Thyroid gland (tissue), 4 donors: Measurements from ENCODE around the gene TMC2. TPM values are rescaled to one million over a fixed set of nuclear protein-coding genes. Genes with fewer than 3 reads are reported as not detected.
A peak's percentile ranks its signal among the peaks of the same experiment; 100 is the strongest.

Source experiments
- DNase-seq, 2 donors: peaks; one replicate each; pipeline ENCODE4 v3.0.0-alpha.2; 2019
- H3K27ac ChIP-seq, 3 donors: fragments of 200-600 bp; sonication (generic); 1 replicate in 2 of 3; 2 replicates in 1 of 3; pipeline ENCODE4 v1.5.1; 2016 to 2019; ENCODE audit warnings: mild to moderate bottlenecking in 1 of 3, moderate library complexity in 1 of 3
- H3K27me3 ChIP-seq: fragments of 200-600 bp; sonication (generic); one replicate; pipeline ENCODE4 v1.5.1; 2019
- H3K36me3 ChIP-seq, 2 donors: fragments of 200-600 bp; sonication (generic); one replicate each; pipeline ENCODE4 v1.5.1; 2016 to 2019
- H3K4me1 ChIP-seq, 2 donors: fragments of 200-600 bp; sonication (generic); one replicate each; pipeline ENCODE4 v1.5.1; 2017 to 2019
- H3K4me3 ChIP-seq, 3 donors: fragments of 200-600 bp; sonication (generic); replicated peaks in 1 of 3; 1 replicate in 2 of 3; 2 replicates in 1 of 3; pipeline ENCODE4 v1.5.1; 2016; ENCODE audit warnings: mild to moderate bottlenecking in 1 of 3
- H3K9me3 ChIP-seq: fragments of 200-600 bp; sonication (generic); one replicate; pipeline ENCODE4 v1.5.1; 2017
- POLR2A ChIP-seq, 2 donors: fragments of 450-650 bp; IDR thresholded peaks; one replicate each; pipeline ENCODE4 v1.6.1; 2017; ENCODE audit warnings: antibody characterized with exemption in 2 of 2, mild to moderate bottlenecking in 2 of 2, moderate library complexity in 1 of 2
- WGBS, 2 donors: methylation state at CpG; one replicate each; pipeline ENCODE4 v1.1.5; 2017; 5-methylcytosine and 5-hydroxymethylcytosine counted together
- intact Hi-C: fragments of 100-400 bp; cut with DNase I; formaldehyde crosslinking; loops from one replicate; pipeline ENCODE4 v1.15.1; 2023
- total RNA-seq, 4 donors: library from RNA; depleted of rRNA; stranded (reverse); fragments of >200 nt; gene quantifications; one replicate each; pipeline ENCODE4 v1.2.3, GENCODE V29; 2016
- TF ChIP-seq, protein P1 (sequence below), 6 experiments: fragments of 200-600 bp in 3 of 6; fragments of 450-650 bp in 3 of 6; sonication (generic) in 3 of 6; IDR thresholded peaks; one replicate each; pipeline ENCODE4 v1.5.1; 2016 to 2019; ENCODE audit warnings: antibody characterized with exemption in 6 of 6, mild to moderate bottlenecking in 2 of 6, inconsistent platforms in 1 of 6, moderate library complexity in 1 of 6

TMC2 gene
- total RNA-seq, 4 donors from 2014 or later: 0.11 TPM; not detected in 3

DNA sequence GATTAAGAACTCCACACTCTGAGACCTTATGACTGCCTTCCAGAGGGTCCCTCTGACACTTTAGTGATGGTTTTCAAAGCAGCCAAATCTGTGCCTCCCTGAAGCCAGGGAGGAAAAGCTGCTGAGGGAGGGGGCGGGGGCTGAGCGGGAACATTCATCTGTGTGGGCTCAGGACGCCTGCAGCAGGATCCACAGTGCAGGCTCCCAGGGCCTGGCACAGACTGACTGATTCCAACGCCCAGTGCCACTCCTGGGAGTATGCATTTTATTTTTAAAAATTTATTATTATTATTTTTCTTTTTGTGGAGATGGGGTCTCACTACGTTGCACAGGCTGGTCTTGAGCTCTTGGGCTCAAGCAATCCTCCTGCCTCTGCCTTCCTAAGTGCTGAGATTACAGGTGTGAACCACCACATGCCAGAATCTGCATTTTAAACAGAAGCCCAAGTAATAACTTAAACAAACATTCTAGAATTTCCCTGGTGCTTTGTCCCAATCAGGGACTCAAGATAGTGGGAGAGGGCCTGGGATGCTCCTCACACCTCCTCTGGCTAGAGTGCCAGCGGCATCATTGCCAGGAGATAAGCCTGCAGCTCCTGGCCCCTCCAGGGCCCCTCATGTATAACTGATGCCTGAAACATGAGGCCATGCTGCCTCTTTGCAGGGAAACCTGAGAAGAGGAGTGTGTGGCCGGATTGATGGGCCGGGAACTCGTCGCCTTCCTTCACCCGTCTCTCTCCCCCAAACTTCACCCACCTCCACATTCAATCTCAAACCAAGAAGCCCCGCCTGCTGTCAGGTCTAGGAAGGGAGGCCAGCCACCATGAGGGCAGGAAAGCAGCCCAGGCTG lies 438 bp upstream of the TMC2 start:
- TF ChIP-seq, protein P1, sequence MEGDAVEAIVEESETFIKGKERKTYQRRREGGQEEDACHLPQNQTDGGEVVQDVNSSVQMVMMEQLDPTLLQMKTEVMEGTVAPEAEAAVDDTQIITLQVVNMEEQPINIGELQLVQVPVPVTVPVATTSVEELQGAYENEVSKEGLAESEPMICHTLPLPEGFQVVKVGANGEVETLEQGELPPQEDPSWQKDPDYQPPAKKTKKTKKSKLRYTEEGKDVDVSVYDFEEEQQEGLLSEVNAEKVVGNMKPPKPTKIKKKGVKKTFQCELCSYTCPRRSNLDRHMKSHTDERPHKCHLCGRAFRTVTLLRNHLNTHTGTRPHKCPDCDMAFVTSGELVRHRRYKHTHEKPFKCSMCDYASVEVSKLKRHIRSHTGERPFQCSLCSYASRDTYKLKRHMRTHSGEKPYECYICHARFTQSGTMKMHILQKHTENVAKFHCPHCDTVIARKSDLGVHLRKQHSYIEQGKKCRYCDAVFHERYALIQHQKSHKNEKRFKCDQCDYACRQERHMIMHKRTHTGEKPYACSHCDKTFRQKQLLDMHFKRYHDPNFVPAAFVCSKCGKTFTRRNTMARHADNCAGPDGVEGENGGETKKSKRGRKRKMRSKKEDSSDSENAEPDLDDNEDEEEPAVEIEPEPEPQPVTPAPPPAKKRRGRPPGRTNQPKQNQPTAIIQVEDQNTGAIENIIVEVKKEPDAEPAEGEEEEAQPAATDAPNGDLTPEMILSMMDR (IDR thresholded peaks at IDR 0.05): no peak
- TF ChIP-seq POLR2A (IDR thresholded peaks at IDR 0.05): no peak
- no peaks in the 10 kb centered on the region for H3K36me3 ChIP-seq
- H3K4me1 ChIP-seq: peaks cover 0 to 6% of the 10 kb centered on the region in 2 donors
- H3K9me3 ChIP-seq: no peaks in the 10 kb centered on the region
- 73 to 74% methylated on average over 12 of the region's 12 CpGs for whole genome bisulfite sequencing, 2 donors
- no peaks in the 10 kb centered on the region for H3K27me3 ChIP-seq
- no peak overlapping the region for H3K27ac ChIP-seq
- DNase-seq: no peak
- intact Hi-C loops: no loop called here
- no peak overlapping the region for H3K4me3 ChIP-seq

DNA sequence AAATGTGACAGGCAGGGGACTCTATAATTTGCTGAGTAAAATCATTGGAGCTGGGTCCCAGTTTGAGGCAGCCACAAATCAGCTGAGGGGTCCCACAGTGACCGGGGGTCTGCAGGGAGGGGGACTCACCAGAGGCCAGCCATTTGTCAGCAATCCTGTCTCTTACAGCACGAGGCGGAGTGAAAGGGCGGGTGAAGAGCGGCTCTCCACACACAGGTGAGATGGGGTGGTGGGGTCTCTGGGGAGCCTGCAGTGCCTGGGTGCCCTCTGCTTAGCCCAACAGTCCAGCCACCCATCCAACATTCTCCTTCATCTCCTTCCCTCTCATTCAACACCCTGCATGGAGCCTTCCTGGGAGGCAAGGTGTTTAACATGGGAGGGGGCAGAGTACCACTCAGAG lies 728 bp downstream of the TMC2 start:
- no peaks in the 10 kb centered on the region for H3K36me3 ChIP-seq
- DNase-seq: no peak
- no peak overlapping the region for H3K27ac ChIP-seq
- WGBS, 2 donors: 83 to 87% methylated on average over 5 of the region's 5 CpGs
- H3K4me1 ChIP-seq: peaks cover 0 to 6% of the 10 kb centered on the region in 2 donors
- H3K4me3 ChIP-seq: no peak overlapping the region
- H3K9me3 ChIP-seq: no peaks in the 10 kb centered on the region
- intact Hi-C loops: no loop called here
- no peak for TF ChIP-seq POLR2A (IDR thresholded peaks at IDR 0.05)
- TF ChIP-seq, protein P1 (IDR thresholded peaks at IDR 0.05): no peak
- H3K27me3 ChIP-seq: no peaks in the 10 kb centered on the region

DNA sequence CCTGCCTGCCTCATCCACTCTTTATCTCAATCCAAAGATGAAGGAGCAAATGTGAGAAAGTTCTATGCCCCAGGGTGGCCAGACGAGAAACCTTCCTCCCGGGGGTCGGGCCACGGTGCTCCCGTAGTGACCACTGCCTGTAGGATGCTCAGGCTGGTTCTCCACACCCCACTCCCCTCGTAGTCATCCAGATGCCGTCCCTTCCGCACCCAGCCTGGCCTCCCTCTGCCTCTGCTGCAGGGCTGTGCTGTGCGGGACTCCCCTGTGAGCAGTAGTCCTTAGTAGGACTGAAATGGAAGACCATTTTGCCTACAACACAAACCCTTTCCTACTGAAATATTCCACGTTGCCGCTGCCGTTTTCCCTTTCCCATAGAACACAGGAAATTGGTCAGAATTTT lies 2.0 kb downstream of the TMC2 start:
- H3K27ac ChIP-seq: no peak overlapping the region
- WGBS, 2 donors: 78 to 93% methylated on average over 12 of the region's 12 CpGs
- intact Hi-C loops: no loop called here

DNA sequence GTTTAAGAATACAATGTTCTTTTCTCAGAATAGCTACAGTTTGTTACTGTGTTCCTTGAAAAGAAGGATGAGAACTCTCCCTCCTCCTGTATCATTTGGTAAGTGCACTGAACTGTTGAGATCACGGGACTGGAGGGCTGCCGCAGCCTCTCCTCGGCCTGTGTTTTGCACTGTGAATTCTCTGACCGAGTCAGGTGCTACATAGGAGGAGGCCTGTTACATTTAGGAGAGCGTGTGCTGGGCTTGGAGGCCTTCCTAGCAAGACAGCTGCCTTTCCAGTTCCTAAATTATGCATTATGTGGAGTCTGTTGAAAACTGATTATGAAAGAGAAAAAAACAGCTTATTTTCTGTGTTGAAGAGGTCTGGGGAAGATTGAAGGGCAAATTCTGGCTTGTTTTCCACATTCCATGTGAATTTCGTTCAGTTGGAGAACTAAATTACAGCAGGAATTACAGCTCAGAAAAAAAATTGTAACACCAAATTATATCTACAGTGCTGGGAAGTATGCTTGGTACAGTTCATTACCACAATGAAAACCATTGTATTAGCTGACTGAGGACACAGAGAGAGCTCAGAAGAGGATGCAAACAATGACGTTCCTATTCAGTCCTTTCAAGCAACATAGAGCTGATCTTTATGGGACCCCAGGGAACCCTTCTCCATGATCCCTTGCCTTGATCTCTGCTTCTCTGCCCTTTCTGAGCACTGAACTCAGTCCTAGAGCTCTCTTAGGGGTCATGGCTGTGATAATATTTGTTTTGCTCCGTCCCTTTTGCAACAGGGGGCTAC lies 2.8 kb downstream of the TMC2 start:
- WGBS, 2 donors: 30 to 38% methylated on average over 8 of the region's 8 CpGs
- Histone ChIP-seq H3K4me1 (peaks cover 0 to 6% of the 10 kb centered on the region in 2 donors), H3K9me3 (no peaks in the 10 kb centered on the region), H3K27me3 (no peaks in the 10 kb centered on the region), H3K27ac (peak overlapping the region in 1 of 3 donors; percentile 43), H3K36me3 (no peaks in the 10 kb centered on the region), H3K4me3 (no peak overlapping the region)
- intact Hi-C loops: no loop called here
- TF ChIP-seq, protein P1 (IDR thresholded peaks at IDR 0.05): no peak
- TF ChIP-seq POLR2A (IDR thresholded peaks at IDR 0.05): no peak
- peak; percentile 34 to 36 for DNase-seq

More for the DNA sequence above, 2.0 kb downstream of the TMC2 start:
- no peaks in the 10 kb centered on the region for H3K9me3 ChIP-seq
- peaks cover 0 to 6% of the 10 kb centered on the region in 2 donors for H3K4me1 ChIP-seq
- H3K27me3 ChIP-seq: no peaks in the 10 kb centered on the region
- TF ChIP-seq, protein P1 (IDR thresholded peaks at IDR 0.05): no peak
- no peak for TF ChIP-seq POLR2A (IDR thresholded peaks at IDR 0.05)
- DNase-seq: no peak
- no peaks in the 10 kb centered on the region for H3K36me3 ChIP-seq
- no peak overlapping the region for H3K4me3 ChIP-seq
